ENCODE results near the gene RAB4A.

RAB4A gene

GRCh38 chr1:229270547-229271447, at the start of gene RAB4A:
Gene RAB4A (plus strand): TSS chr1:229271111. CDS start chr1:229271340, 229 bp downstream.
- no peaks in the 10 kb centered on the region for H3K27me3 ChIP-seq (ENCODE audit: low read length)
- H3K36me3 ChIP-seq (ENCODE audit: low read length) = no peaks in the 10 kb centered on the region
- TF ChIP-seq CTCF (IDR thresholded peaks at IDR 0.05; ENCODE audit: insufficient read depth, low read length, poor library complexity, severe bottlenecking) (no peak), EZH2phosphoT487 (conservative IDR thresholded peaks at IDR 0.05; ENCODE audit: low read length) (no peak)
- no peak within 1 kb of the TSS for H3K27ac ChIP-seq (ENCODE audit: low read depth, low read length)
- H3K79me2 ChIP-seq (ENCODE audit: insufficient read depth, low read length) = peaks cover 42% of the 10 kb centered on the region
- no peaks in the 10 kb centered on the region for H3K9me2 ChIP-seq (replicated peaks; ENCODE audit: insufficient read depth, low read length)
- H3K9me3 ChIP-seq (ENCODE audit: insufficient read depth, low read length) = no peaks in the 10 kb centered on the region
- peaks cover 9% of the 10 kb centered on the region; the same call in 1 of the 2 replicates for H4K20me1 ChIP-seq (ENCODE audit: low read depth, low read length)
- peak within 1 kb of the TSS; percentile 90 for H3K4me2 ChIP-seq (ENCODE audit: low read depth, low read length, poor library complexity, severe bottlenecking)
- H3K4me3 ChIP-seq (ENCODE audit: insufficient read depth, low read length, poor library complexity, severe bottlenecking) = peak within 1 kb of the TSS; percentile 96
- H3K9ac ChIP-seq (ENCODE audit: low read length) = peak within 1 kb of the TSS; percentile 79
- peak within 1 kb of the TSS; percentile 79 for H2AFZ ChIP-seq (ENCODE audit: low read depth, low read length, severe bottlenecking)
- no peaks in the 10 kb centered on the region for H3F3A ChIP-seq (ENCODE audit: insufficient read depth)

GRCh38 chr1:229222081-229222480, 48.8 kb upstream of the RAB4A start:
- Histone ChIP-seq H3F3A (ENCODE audit: insufficient read depth) (no peaks in the 10 kb centered on the region), H3K9ac (ENCODE audit: low read length) (no peak overlapping the region), H3K36me3 (ENCODE audit: low read length) (no peaks in the 10 kb centered on the region), H2AFZ (ENCODE audit: low read depth, low read length, severe bottlenecking) (no peak overlapping the region), H3K4me2 (ENCODE audit: low read depth, low read length, poor library complexity, severe bottlenecking) (no peak overlapping the region), H3K27me3 (ENCODE audit: low read length) (no peaks in the 10 kb centered on the region), H3K79me2 (ENCODE audit: insufficient read depth, low read length) (no peaks in the 10 kb centered on the region), H3K9me3 (ENCODE audit: insufficient read depth, low read length) (no peaks in the 10 kb centered on the region), H4K20me1 (ENCODE audit: low read depth, low read length) (no peaks in the 10 kb centered on the region), H3K4me3 (ENCODE audit: insufficient read depth, low read length, poor library complexity, severe bottlenecking) (no peak overlapping the region), H3K27ac (ENCODE audit: low read depth, low read length) (no peak overlapping the region), H3K9me2 (replicated peaks; ENCODE audit: insufficient read depth, low read length) (no peaks in the 10 kb centered on the region)
- TF ChIP-seq EZH2phosphoT487 (conservative IDR thresholded peaks at IDR 0.05; ENCODE audit: low read length) (no peak), CTCF (IDR thresholded peaks at IDR 0.05; ENCODE audit: insufficient read depth, low read length, poor library complexity, severe bottlenecking) (no peak)

GRCh38 chr1:229223498-229223897, 47.4 kb upstream of the RAB4A start:
- no peak overlapping the region for H3K27ac ChIP-seq (ENCODE audit: low read depth, low read length)
- no peak for TF ChIP-seq CTCF (IDR thresholded peaks at IDR 0.05; ENCODE audit: insufficient read depth, low read length, poor library complexity, severe bottlenecking)
- TF ChIP-seq EZH2phosphoT487 (conservative IDR thresholded peaks at IDR 0.05; ENCODE audit: low read length) = no peak
- no peak overlapping the region for H3K4me3 ChIP-seq (ENCODE audit: insufficient read depth, low read length, poor library complexity, severe bottlenecking)
- no peaks in the 10 kb centered on the region for H3K79me2 ChIP-seq (ENCODE audit: insufficient read depth, low read length)
- H4K20me1 ChIP-seq (ENCODE audit: low read depth, low read length) = no peaks in the 10 kb centered on the region
- H3K9me3 ChIP-seq (ENCODE audit: insufficient read depth, low read length) = no peaks in the 10 kb centered on the region
- H2AFZ ChIP-seq (ENCODE audit: low read depth, low read length, severe bottlenecking) = no peak overlapping the region
- H3K9me2 ChIP-seq (replicated peaks; ENCODE audit: insufficient read depth, low read length) = no peaks in the 10 kb centered on the region
- no peak overlapping the region for H3K9ac ChIP-seq (ENCODE audit: low read length)
- no peaks in the 10 kb centered on the region for H3F3A ChIP-seq (ENCODE audit: insufficient read depth)
- no peak overlapping the region for H3K4me2 ChIP-seq (ENCODE audit: low read depth, low read length, poor library complexity, severe bottlenecking)
- H3K36me3 ChIP-seq (ENCODE audit: low read length) = no peaks in the 10 kb centered on the region
- no peaks in the 10 kb centered on the region for H3K27me3 ChIP-seq (ENCODE audit: low read length)

All from SU-DHL-6 (cell line).